PC-3 (cell line): ENCODE measurements around the gene TIGIT.

Source experiments
- EZH2 ChIP-seq: fragments of 300-600 bp; sonication (generic); IDR thresholded peaks from one replicate; pipeline ENCODE4 v1.6.1; 2017; ENCODE audit warnings: antibody characterized with exemption, mild to moderate bottlenecking, low read length; ENCODE audit not compliant: unreplicated experiment
- EZH2phosphoT487 ChIP-seq: fragments of 300-600 bp; sonication (generic); IDR thresholded peaks from 2 replicates; pipeline ENCODE4 v1.6.1; 2018; ENCODE audit warnings: mild to moderate bottlenecking, antibody characterized with exemption, low read length, borderline replicate concordance
- TF ChIP-seq, protein P1 (sequence below): fragments of 300-600 bp; sonication (generic); conservative IDR thresholded peaks from 2 replicates; pipeline ENCODE4 v1.5.1; 2017; ENCODE audit warnings: antibody characterized with exemption, low read depth, mild to moderate bottlenecking, low read length

DNA sequence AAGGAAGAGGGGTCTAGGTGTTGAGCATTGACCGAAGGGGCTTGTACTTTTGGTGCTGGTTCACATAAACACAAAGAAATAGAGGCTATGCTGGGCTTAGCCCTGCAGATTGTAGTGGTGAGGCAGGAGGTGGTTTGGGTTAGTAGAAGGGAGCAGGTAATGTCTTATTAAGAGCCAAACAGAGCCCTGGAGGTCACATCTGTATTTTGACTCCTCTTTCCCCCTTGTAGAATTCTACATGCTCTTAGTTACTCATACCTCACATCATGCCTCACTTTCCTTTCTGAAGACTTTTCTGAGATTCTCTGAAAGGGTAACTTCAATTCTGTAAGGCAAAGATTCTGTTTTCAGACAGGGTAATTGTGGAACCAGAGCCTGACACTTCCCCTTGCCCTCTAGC lies 40.3 kb upstream of the TIGIT start:
- TF ChIP-seq, protein P1, sequence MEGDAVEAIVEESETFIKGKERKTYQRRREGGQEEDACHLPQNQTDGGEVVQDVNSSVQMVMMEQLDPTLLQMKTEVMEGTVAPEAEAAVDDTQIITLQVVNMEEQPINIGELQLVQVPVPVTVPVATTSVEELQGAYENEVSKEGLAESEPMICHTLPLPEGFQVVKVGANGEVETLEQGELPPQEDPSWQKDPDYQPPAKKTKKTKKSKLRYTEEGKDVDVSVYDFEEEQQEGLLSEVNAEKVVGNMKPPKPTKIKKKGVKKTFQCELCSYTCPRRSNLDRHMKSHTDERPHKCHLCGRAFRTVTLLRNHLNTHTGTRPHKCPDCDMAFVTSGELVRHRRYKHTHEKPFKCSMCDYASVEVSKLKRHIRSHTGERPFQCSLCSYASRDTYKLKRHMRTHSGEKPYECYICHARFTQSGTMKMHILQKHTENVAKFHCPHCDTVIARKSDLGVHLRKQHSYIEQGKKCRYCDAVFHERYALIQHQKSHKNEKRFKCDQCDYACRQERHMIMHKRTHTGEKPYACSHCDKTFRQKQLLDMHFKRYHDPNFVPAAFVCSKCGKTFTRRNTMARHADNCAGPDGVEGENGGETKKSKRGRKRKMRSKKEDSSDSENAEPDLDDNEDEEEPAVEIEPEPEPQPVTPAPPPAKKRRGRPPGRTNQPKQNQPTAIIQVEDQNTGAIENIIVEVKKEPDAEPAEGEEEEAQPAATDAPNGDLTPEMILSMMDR = no peak
- no peak for TF ChIP-seq EZH2
- TF ChIP-seq EZH2phosphoT487 = no peak
